Measurements from ENCODE around the gene SPDYE4. TPM values are rescaled to one million over a fixed set of nuclear protein-coding genes. Genes with fewer than 3 reads are reported as not detected.
"Not testable (repeated sequence)": the region's sequence is repeated elsewhere in the genome, so short reads cannot be mapped to it uniquely, and the experiment has no call there.

The SPDYE4 gene
- total RNA-seq (2014; rRNA removed; shearing (Covaris generic); ENCODE audit: low replicate concordance) = not detected in 2 replicates

GRCh38 chr17:8758137-8758596 is at the start of gene SPDYE4:
TSS of gene SPDYE4 (minus strand) at chr17:8758546. CDS start at chr17:8758382, 164 bp downstream.
- Histone ChIP-seq H3K9ac (ENCODE audit: low read length) (no peak within 1 kb of the TSS), H3K27me3 (ENCODE audit: low read length) (no peaks in the 10 kb centered on the region), H3K9me3 (ENCODE audit: low read length) (no peaks in the 10 kb centered on the region), H3K36me3 (ENCODE audit: insufficient read depth, low read length) (no peaks in the 10 kb centered on the region), H4K20me1 (ENCODE audit: insufficient read depth, low read depth, low read length) (no peaks in the 10 kb centered on the region), H3K4me3 (ENCODE audit: low read length) (no peak within 1 kb of the TSS), H3K27ac (ENCODE audit: low read length) (no peak within 1 kb of the TSS), H3K4me2 (ENCODE audit: low read depth, low read length, poor library complexity, severe bottlenecking) (no peak within 1 kb of the TSS), H2AFZ (ENCODE audit: low read length) (no peak within 1 kb of the TSS), H3K79me2 (ENCODE audit: low read length) (no peaks in the 10 kb centered on the region), H3K4me1 (ENCODE audit: low read length) (no peaks in the 10 kb centered on the region), H3K9me2 (replicated peaks; ENCODE audit: insufficient read depth, low read length) (no peaks in the 10 kb centered on the region)
- DNase-seq = no peak

- no peaks in the 10 kb centered on the region for H3K79me2 ChIP-seq (ENCODE audit: low read length)
- H3K9me2 ChIP-seq (replicated peaks; ENCODE audit: insufficient read depth, low read length) = no peaks in the 10 kb centered on the region
- H3K27ac ChIP-seq (ENCODE audit: low read length) = no peak overlapping the region
- H3K4me3 ChIP-seq (ENCODE audit: low read length) = no peak overlapping the region
- no peak overlapping the region for H3K9ac ChIP-seq (ENCODE audit: low read length)
- DNase-seq = peak; percentile 45
- no peaks in the 10 kb centered on the region for H3K27me3 ChIP-seq (ENCODE audit: low read length)
- H3K36me3 ChIP-seq (ENCODE audit: insufficient read depth, low read length) = no peaks in the 10 kb centered on the region
- H3K9me3 ChIP-seq (ENCODE audit: low read length) = no peaks in the 10 kb centered on the region
- H3K4me1 ChIP-seq (ENCODE audit: low read length) = no peaks in the 10 kb centered on the region
- H4K20me1 ChIP-seq (ENCODE audit: insufficient read depth, low read depth, low read length) = no peaks in the 10 kb centered on the region
- H2AFZ ChIP-seq (ENCODE audit: low read length) = no peak overlapping the region
- no peak overlapping the region for H3K4me2 ChIP-seq (ENCODE audit: low read depth, low read length, poor library complexity, severe bottlenecking)
These were observed 48.7 kb upstream of the SPDYE4 start for GRCh38 chr17:8806926-8807550.

GRCh38 chr17:8806253-8806925 is 48.0 kb upstream of the SPDYE4 start:
- Histone ChIP-seq H4K20me1 (ENCODE audit: insufficient read depth, low read depth, low read length) (no peaks in the 10 kb centered on the region), H3K27me3 (ENCODE audit: low read length) (no peaks in the 10 kb centered on the region), H3K9ac (ENCODE audit: low read length) (no peak overlapping the region), H3K79me2 (ENCODE audit: low read length) (no peaks in the 10 kb centered on the region), H3K4me1 (ENCODE audit: low read length) (no peaks in the 10 kb centered on the region), H3K9me3 (ENCODE audit: low read length) (no peaks in the 10 kb centered on the region), H2AFZ (ENCODE audit: low read length) (no peak overlapping the region), H3K4me2 (ENCODE audit: low read depth, low read length, poor library complexity, severe bottlenecking) (no peak overlapping the region), H3K36me3 (ENCODE audit: insufficient read depth, low read length) (no peaks in the 10 kb centered on the region), H3K9me2 (replicated peaks; ENCODE audit: insufficient read depth, low read length) (no peaks in the 10 kb centered on the region), H3K4me3 (ENCODE audit: low read length) (no peak overlapping the region), H3K27ac (ENCODE audit: low read length) (no peak overlapping the region)
- DNase-seq = no peak

GRCh38 chr17:8805396-8805795 is 47.0 kb upstream of the SPDYE4 start:
- not testable (repeated sequence) for H3K9me2 ChIP-seq (replicated peaks; ENCODE audit: insufficient read depth, low read length); H2AFZ ChIP-seq (ENCODE audit: low read length); H3K4me3 ChIP-seq (ENCODE audit: low read length); H3K27me3 ChIP-seq (ENCODE audit: low read length); H3K36me3 ChIP-seq (ENCODE audit: insufficient read depth, low read length); H3K9me3 ChIP-seq (ENCODE audit: low read length); H4K20me1 ChIP-seq (ENCODE audit: insufficient read depth, low read depth, low read length); H3K4me2 ChIP-seq (ENCODE audit: low read depth, low read length, poor library complexity, severe bottlenecking); H3K27ac ChIP-seq (ENCODE audit: low read length); H3K9ac ChIP-seq (ENCODE audit: low read length); H3K4me1 ChIP-seq (ENCODE audit: low read length); H3K79me2 ChIP-seq (ENCODE audit: low read length); DNase-seq

- Histone ChIP-seq H3K27ac (ENCODE audit: low read length) (no peak overlapping the region), H3K79me2 (ENCODE audit: low read length) (no peaks in the 10 kb centered on the region), H3K36me3 (ENCODE audit: insufficient read depth, low read length) (no peaks in the 10 kb centered on the region), H3K4me2 (ENCODE audit: low read depth, low read length, poor library complexity, severe bottlenecking) (no peak overlapping the region), H3K27me3 (ENCODE audit: low read length) (no peaks in the 10 kb centered on the region), H2AFZ (ENCODE audit: low read length) (no peak overlapping the region), H4K20me1 (ENCODE audit: insufficient read depth, low read depth, low read length) (no peaks in the 10 kb centered on the region), H3K4me1 (ENCODE audit: low read length) (no peaks in the 10 kb centered on the region), H3K9me3 (ENCODE audit: low read length) (no peaks in the 10 kb centered on the region), H3K9me2 (replicated peaks; ENCODE audit: insufficient read depth, low read length) (no peaks in the 10 kb centered on the region), H3K9ac (ENCODE audit: low read length) (no peak overlapping the region), H3K4me3 (ENCODE audit: low read length) (no peak overlapping the region)
- peak; percentile 49 for DNase-seq
These were observed 45.4 kb upstream of the SPDYE4 start for GRCh38 chr17:8803531-8804420.

- no peaks in the 10 kb centered on the region for H3K36me3 ChIP-seq (ENCODE audit: insufficient read depth, low read length)
These were observed 42.9 kb upstream of the SPDYE4 start for GRCh38 chr17:8801135-8801840.

GRCh38 chr17:8800656-8801055 is 42.3 kb upstream of the SPDYE4 start:
- Histone ChIP-seq H3K27me3 (ENCODE audit: low read length) (no peaks in the 10 kb centered on the region), H3K9me3 (ENCODE audit: low read length) (no peaks in the 10 kb centered on the region), H3K9me2 (replicated peaks; ENCODE audit: insufficient read depth, low read length) (no peaks in the 10 kb centered on the region)

More at GRCh38 chr17:8801135-8801840, 42.9 kb upstream of the SPDYE4 start:
- H3K4me1 ChIP-seq (ENCODE audit: low read length) = no peaks in the 10 kb centered on the region
- no peak overlapping the region for H3K4me2 ChIP-seq (ENCODE audit: low read depth, low read length, poor library complexity, severe bottlenecking)
- no peaks in the 10 kb centered on the region for H3K9me3 ChIP-seq (ENCODE audit: low read length)
- H2AFZ ChIP-seq (ENCODE audit: low read length) = no peak overlapping the region
- no peaks in the 10 kb centered on the region for H3K27me3 ChIP-seq (ENCODE audit: low read length)
- no peak overlapping the region for H3K4me3 ChIP-seq (ENCODE audit: low read length)
- H3K9ac ChIP-seq (ENCODE audit: low read length) = no peak overlapping the region
- no peaks in the 10 kb centered on the region for H4K20me1 ChIP-seq (ENCODE audit: insufficient read depth, low read depth, low read length)
- no peaks in the 10 kb centered on the region for H3K9me2 ChIP-seq (replicated peaks; ENCODE audit: insufficient read depth, low read length)
- no peak overlapping the region for H3K27ac ChIP-seq (ENCODE audit: low read length)
- no peaks in the 10 kb centered on the region for H3K79me2 ChIP-seq (ENCODE audit: low read length)
- DNase-seq = no peak

More at GRCh38 chr17:8800656-8801055, 42.3 kb upstream of the SPDYE4 start:
- H3K4me3 ChIP-seq (ENCODE audit: low read length) = no peak overlapping the region
- H3K4me1 ChIP-seq (ENCODE audit: low read length) = no peaks in the 10 kb centered on the region
- H3K27ac ChIP-seq (ENCODE audit: low read length) = no peak overlapping the region
- no peak overlapping the region for H3K4me2 ChIP-seq (ENCODE audit: low read depth, low read length, poor library complexity, severe bottlenecking)
- no peaks in the 10 kb centered on the region for H4K20me1 ChIP-seq (ENCODE audit: insufficient read depth, low read depth, low read length)
- H3K9ac ChIP-seq (ENCODE audit: low read length) = no peak overlapping the region
- H3K36me3 ChIP-seq (ENCODE audit: insufficient read depth, low read length) = no peaks in the 10 kb centered on the region
- no peaks in the 10 kb centered on the region for H3K79me2 ChIP-seq (ENCODE audit: low read length)
- no peak overlapping the region for H2AFZ ChIP-seq (ENCODE audit: low read length)
- DNase-seq = no peak

Data from Karpas-422 (cell line).